Stomach (tissue), 4 donors: ENCODE results near the gene VPS54.

Source experiments
- POLR2A ChIP-seq, 4 donors: fragments of 450-650 bp; IDR thresholded peaks; one replicate each; pipeline ENCODE4 v1.6.1; 2016; ENCODE audit warnings: antibody characterized with exemption in 4 of 4, control low read depth in 2 of 4, mild to moderate bottlenecking in 1 of 4, moderate library complexity in 1 of 4
- TF ChIP-seq, protein P1 (sequence below), 7 experiments: fragments of 450-650 bp in 4 of 7; fragments of 200-600 bp in 3 of 7; sonication (generic) in 3 of 7; IDR thresholded peaks; one replicate each; pipeline ENCODE4 v1.5.1; 2016 to 2019; ENCODE audit warnings: antibody characterized with exemption in 7 of 7, control low read depth in 2 of 7, mild to moderate bottlenecking in 1 of 7

- TF ChIP-seq POLR2A (IDR thresholded peaks at IDR 0.05) = no peak
- TF ChIP-seq, protein P1, sequence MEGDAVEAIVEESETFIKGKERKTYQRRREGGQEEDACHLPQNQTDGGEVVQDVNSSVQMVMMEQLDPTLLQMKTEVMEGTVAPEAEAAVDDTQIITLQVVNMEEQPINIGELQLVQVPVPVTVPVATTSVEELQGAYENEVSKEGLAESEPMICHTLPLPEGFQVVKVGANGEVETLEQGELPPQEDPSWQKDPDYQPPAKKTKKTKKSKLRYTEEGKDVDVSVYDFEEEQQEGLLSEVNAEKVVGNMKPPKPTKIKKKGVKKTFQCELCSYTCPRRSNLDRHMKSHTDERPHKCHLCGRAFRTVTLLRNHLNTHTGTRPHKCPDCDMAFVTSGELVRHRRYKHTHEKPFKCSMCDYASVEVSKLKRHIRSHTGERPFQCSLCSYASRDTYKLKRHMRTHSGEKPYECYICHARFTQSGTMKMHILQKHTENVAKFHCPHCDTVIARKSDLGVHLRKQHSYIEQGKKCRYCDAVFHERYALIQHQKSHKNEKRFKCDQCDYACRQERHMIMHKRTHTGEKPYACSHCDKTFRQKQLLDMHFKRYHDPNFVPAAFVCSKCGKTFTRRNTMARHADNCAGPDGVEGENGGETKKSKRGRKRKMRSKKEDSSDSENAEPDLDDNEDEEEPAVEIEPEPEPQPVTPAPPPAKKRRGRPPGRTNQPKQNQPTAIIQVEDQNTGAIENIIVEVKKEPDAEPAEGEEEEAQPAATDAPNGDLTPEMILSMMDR (IDR thresholded peaks at IDR 0.05) = no peak
Measured at GRCh38 chr2:64005707-64006356, 13.4 kb downstream of the VPS54 start.
